ENCODE results near the gene MAN1C1.

- TF ChIP-seq CTCF (IDR thresholded peaks at IDR 0.05): no peak
- TF ChIP-seq POLR2A (IDR thresholded peaks at IDR 0.05): no peak
Measured at GRCh38 chr1:25802915-25803314, 186.3 kb downstream of the MAN1C1 start.
